ENCODE data around the gene PIK3CB.
"Not testable (repeated sequence)": the region's sequence is repeated elsewhere in the genome, so short reads cannot be mapped to it uniquely, and the experiment has no call there.

PIK3CB gene

DNA sequence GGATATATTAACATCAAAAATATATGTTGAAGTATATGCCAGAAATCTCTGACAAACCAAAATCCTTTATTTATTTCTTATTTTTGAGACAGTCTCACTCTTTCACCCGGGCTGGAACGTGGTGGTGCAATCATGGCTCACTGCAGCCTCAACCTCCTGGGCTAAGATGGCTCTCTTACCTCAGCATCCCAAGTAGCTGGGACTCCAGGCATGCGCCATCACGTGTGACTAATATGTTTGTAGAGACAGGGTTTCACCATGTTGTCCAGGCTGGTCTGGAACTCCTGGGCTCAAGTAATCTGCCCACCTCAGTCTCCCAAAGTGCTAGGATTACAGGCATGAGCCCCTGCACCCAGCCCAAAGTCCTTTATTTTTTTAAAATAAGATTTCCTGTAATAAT, 214.3 kb downstream of the PIK3CB start:
- no peak overlapping the region for H3K4me3 ChIP-seq (ENCODE audit: low read depth, low read length)
- TF ChIP-seq MYC (IDR thresholded peaks at IDR 0.05; ENCODE audit: low read depth, low read length) (no peak), POLR2A (IDR thresholded peaks at IDR 0.05; ENCODE audit: extremely low read depth, insufficient read length) (no peak), CTCF (IDR thresholded peaks at IDR 0.05; ENCODE audit: low read depth, low read length) (no peak)
- TF ChIP-seq, protein P1, sequence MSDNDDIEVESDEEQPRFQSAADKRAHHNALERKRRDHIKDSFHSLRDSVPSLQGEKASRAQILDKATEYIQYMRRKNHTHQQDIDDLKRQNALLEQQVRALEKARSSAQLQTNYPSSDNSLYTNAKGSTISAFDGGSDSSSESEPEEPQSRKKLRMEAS (IDR thresholded peaks at IDR 0.05; ENCODE audit: low read depth, low read length): no peak
- DNase-seq (ENCODE audit: low read depth): no peak

DNA sequence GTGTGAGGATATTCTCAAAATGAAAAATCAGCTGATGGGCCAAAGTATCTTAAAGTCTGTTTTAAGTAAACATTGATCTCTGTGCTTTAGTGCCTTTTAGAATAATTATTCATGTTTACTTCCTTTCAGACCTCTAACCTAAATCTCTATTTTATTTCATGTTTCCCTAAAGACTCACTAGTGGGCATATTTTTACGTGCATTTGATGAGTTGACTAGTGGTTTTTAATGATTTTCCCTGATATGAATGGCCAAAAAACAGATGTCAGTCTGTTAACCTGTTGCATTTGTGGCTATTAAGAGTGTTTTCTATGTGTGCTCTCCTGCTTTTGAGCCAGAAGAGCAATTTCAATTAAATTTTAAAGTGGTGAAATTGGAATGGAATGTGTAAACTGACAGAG, 219.3 kb downstream of the PIK3CB start:
- no peak overlapping the region for H3K4me3 ChIP-seq (ENCODE audit: low read depth, low read length)
- no peak for TF ChIP-seq POLR2A (IDR thresholded peaks at IDR 0.05; ENCODE audit: extremely low read depth, insufficient read length)
- no peak for TF ChIP-seq CTCF (IDR thresholded peaks at IDR 0.05; ENCODE audit: low read depth, low read length)
- TF ChIP-seq, protein P1 (IDR thresholded peaks at IDR 0.05; ENCODE audit: low read depth, low read length): no peak
- TF ChIP-seq MYC (IDR thresholded peaks at IDR 0.05; ENCODE audit: low read depth, low read length): no peak
- DNase-seq (ENCODE audit: low read depth): no peak

- DNase-seq (ENCODE audit: low read depth): no peak
- H3K4me3 ChIP-seq (ENCODE audit: low read depth, low read length): peak overlapping the region; percentile 68
- TF ChIP-seq POLR2A (IDR thresholded peaks at IDR 0.05; ENCODE audit: extremely low read depth, insufficient read length) (no peak), MYC (IDR thresholded peaks at IDR 0.05; ENCODE audit: low read depth, low read length) (no peak), CTCF (IDR thresholded peaks at IDR 0.05; ENCODE audit: low read depth, low read length) (no peak)
- TF ChIP-seq, protein P1 (IDR thresholded peaks at IDR 0.05; ENCODE audit: low read depth, low read length): no peak
Measured at GRCh38 chr3:138609898-138610266, 224.8 kb downstream of the PIK3CB start.

GRCh38 chr3:138608322-138609135, 226.2 kb downstream of the PIK3CB start, which contains the start of gene FAIM:
FAIM (plus strand) TSS chr3:138608771; CDS start chr3:138619727, 10,956 bp downstream.
- peak; percentile 86 for DNase-seq (ENCODE audit: low read depth)
- peak; percentile 55 for TF ChIP-seq POLR2A (IDR thresholded peaks at IDR 0.05; ENCODE audit: extremely low read depth, insufficient read length)
- no peak for TF ChIP-seq CTCF (IDR thresholded peaks at IDR 0.05; ENCODE audit: low read depth, low read length)
- TF ChIP-seq, protein P1 (IDR thresholded peaks at IDR 0.05; ENCODE audit: low read depth, low read length): no peak
- peak; percentile 7; the same call in 1 of the 2 replicates for TF ChIP-seq MYC (IDR thresholded peaks at IDR 0.05; ENCODE audit: low read depth, low read length)
- peak within 1 kb of the TSS; percentile 68 for H3K4me3 ChIP-seq (ENCODE audit: low read depth, low read length)

- H3K4me3 ChIP-seq (ENCODE audit: low read depth, low read length); DNase-seq (ENCODE audit: low read depth): not testable (repeated sequence)
Measured at GRCh38 chr3:138604106-138604595, 230.6 kb downstream of the PIK3CB start.

Data from NB4 (cell line).